RCC 7860 (cell line): ENCODE results near the gene ZNHIT3.

Source experiments
- DNase-seq: peaks from one replicate; pipeline ENCODE4 v3.0.0-alpha.2; 2015; ENCODE audit warnings: low spot score
- FAIRE-seq: peaks from 2 replicates; lab custom pipeline; 2012; peaks lifted over from hg19 to GRCh38; lab: Jason Lieb, UNC

The ZNHIT3 gene

DNA sequence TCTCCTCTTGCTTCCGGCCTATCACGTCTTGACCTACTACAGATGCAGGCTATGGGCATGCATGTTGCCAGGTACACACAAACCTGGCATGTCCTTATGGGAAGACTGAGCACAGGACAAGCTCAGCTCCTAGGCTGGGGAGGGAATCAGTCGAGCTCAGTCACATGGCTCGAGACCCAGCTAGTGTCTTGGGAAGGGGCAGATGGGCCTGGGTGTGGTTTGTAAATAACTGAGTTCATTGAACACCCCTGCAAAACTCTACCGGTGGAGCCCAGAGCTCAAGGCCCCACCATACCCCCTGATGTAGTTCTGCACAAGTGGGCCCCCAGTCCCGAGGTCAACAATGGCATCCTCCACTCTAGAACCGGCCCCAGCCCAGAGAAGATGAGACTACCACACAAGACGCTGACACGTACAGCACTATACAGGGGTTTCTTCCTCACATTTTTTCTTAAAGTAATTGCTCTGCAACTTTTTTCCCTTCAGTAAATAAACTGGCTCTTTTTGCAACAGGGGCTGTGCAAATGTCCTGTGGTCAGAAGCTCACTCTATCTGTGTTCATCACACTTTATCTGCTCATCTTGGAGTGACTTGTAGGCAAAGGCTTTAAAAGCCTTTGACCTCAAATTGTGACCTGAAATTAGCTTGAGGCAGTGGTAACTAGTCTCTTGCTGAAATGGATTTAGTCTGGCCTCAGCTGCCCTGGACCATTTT is 22.9 kb downstream of the ZNHIT3 start:
- no peak for FAIRE-seq
- DNase-seq = no peak

DNA sequence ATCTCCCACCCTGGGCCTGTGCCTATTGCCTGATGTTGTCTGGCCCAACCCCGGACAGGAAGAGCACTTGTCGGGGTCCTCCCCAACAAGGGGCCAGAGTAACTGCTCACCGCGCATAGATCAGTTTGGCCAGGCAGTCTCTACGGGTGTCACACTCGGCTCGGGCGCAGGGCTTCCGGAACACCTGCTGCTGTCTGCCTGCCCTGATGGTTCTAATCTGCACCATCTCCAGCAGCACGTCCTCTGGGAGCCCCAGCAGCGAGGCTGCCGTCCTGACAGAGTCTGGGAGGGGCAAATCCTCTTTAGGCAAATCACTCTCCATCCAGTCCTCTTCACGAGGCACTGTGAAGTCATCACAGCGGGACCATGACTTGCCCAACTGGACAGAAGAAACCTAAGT is 24.2 kb downstream of the ZNHIT3 start:
- FAIRE-seq (no peak), DNase-seq (no peak)

DNA sequence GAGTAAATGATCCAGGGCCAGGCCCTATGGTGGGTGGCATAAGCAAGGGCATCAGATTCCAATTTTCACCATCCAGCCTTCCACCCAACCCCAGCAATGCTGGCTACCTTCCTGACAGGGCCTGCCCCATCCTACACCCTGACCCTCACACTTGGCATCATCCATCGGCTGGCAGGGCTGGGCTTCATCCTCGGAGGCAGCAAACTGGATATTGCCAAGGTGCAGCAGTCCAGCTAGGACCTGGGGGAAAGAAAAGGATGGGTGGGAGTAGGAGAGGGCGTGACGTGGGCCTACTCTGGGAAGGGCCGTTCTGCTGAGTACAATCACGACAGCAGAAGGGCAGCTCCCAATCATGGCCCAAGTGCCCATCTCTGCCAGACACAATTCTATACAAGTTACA is 24.7 kb downstream of the ZNHIT3 start:
- FAIRE-seq (no peak), DNase-seq (no peak)

DNA sequence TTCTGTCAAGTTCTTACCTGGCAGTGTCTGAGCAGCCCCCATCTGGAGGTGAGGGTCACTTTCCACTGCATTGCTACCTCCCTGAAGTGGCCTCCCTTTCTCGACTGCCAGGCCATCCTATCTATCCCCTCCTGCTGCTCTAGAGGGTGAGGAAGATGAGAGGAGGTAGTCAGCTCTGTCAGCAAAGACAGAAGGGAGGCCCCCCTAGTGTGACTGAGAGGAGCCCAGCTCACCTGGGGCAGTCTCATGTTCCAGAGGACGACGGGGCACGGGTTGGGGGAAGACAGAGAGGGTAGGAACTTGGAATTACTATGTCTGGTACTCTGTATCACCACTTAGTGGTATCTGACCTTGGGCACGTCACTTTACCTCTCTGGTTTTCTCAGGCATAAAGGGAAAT is 26.2 kb downstream of the ZNHIT3 start:
- FAIRE-seq (no peak), DNase-seq (no peak)

- no peak for DNase-seq
- FAIRE-seq = no peak
These were observed 28.4 kb downstream of the ZNHIT3 start for GRCh38 chr17:36514856-36515255.

- FAIRE-seq = no peak
- DNase-seq = no peak
These were observed 29.4 kb downstream of the ZNHIT3 start for GRCh38 chr17:36515837-36516236.

- FAIRE-seq (no peak), DNase-seq (no peak)
These were observed 36.6 kb downstream of the ZNHIT3 start for GRCh38 chr17:36523113-36523512.

- FAIRE-seq (no peak), DNase-seq (peak; percentile 14)
These were observed 38.0 kb downstream of the ZNHIT3 start for GRCh38 chr17:36524428-36524876.

DNA sequence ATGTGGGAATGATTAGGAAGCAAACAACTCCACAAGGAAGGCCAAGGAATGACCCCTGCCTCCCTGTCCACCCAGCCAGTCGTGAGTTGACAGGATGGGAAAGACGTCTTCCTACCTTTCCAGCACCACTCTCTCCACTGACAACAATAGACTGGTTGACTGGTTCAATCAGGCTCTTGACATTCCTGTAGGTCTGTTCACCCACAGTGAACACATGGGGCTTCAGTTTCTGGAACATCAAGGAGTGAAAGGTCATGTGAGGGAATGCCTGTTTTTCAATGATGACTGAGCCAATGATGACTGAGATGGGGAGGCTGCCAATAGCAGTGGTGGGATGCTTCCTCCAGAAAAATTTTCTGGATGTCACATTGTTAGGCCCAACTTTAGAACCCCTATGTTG is 38.6 kb downstream of the ZNHIT3 start:
- FAIRE-seq = no peak
- DNase-seq = no peak

- FAIRE-seq (no peak), DNase-seq (no peak)
These were observed 39.4 kb downstream of the ZNHIT3 start for GRCh38 chr17:36525888-36526287.

- FAIRE-seq (no peak), DNase-seq (no peak)
These were observed 41.3 kb downstream of the ZNHIT3 start for GRCh38 chr17:36527621-36528250.

DNA sequence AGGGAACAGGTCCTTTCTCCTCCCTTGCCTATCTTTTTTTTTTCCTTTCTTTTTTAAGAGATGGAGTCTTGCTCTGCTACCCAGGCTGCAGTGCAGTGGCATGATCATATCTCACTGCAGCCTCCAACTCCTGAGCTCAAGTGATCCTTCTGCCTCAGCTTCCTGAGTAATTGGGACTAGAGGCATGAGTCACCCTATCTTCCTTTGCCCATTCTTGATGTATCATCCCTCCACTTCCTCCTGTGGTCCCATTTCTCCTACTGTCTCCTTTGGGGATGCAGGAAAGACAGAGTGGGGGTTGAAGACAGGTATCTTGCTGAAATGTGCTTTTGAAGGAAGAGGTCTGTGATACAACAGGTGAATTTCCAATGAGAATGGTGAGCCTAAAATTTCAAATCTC is 42.6 kb downstream of the ZNHIT3 start:
- peak; percentile 71 for DNase-seq
- FAIRE-seq = no peak

DNA sequence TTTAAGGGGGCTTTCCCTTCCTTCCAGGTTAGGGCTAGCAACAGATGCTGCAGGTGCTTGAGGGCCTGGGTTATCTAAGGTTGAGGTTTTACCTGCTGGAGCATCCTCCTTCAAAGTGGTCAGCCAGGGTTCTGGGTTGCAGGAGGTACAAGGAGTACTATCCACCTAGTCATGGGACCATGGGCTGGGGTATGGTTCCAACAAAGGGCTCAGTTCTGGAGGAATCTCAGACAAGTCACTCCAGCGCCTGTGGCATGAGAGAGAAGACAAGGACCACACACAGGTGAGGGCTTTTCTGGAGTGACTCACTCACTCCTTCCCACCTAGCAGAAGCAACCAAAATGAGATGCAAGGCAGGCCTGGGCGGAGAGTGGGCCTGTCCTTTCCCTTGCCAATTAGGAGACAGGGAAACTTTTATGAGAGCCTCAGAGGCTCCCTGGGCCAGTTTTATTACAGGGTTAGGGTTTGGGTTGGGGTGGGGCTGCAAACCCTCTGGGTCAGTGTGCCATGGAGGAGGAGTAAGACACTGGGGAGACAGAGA is 46.0 kb downstream of the ZNHIT3 start:
- DNase-seq = no peak
- no peak for FAIRE-seq

DNA sequence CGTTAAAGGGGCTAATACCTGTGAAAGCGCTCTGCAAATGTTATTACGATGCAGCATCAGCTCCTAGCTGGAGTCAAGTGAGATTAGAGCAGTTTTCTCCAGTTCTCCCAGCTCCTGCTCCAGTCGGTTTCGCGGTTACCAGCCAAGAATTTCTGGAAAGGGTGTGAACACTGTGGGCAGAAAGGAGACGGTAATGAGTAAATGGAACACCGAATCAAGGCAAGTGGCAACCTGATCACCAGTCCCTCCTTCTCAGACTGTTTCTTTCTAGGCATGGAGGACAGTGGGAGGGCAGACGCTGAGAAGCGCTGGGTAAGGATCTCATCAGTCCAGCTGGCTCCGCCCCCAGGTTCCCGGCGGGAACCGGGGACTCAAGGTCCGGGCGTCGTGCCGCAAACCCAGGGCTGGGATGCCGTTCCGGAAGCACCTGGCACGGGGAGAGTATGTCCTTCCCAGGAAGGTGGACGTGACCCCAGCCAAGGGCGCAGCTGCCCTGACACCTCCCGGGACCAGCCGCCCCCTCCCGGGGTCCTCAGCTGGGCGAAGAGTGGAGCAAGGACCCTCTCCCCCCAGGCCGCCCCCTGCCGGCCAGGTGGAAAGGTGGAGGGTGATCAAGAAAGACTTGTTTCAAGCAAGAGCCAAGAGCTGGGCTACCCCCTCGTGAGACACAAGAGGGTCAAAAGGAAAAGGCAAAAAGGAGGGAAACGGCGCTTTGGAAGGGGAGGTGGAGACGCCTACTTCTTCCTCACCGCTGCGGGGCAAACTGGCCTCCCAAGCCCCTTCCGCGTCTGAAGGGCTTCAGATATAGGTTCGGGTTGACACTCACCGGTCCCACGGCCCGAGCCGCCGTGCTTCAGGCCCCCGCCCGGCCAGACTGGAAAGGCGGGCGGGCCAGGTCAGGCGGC is 47.7 kb downstream of the ZNHIT3 start:
- DNase-seq (peak; percentile 31), FAIRE-seq (no peak)

DNA sequence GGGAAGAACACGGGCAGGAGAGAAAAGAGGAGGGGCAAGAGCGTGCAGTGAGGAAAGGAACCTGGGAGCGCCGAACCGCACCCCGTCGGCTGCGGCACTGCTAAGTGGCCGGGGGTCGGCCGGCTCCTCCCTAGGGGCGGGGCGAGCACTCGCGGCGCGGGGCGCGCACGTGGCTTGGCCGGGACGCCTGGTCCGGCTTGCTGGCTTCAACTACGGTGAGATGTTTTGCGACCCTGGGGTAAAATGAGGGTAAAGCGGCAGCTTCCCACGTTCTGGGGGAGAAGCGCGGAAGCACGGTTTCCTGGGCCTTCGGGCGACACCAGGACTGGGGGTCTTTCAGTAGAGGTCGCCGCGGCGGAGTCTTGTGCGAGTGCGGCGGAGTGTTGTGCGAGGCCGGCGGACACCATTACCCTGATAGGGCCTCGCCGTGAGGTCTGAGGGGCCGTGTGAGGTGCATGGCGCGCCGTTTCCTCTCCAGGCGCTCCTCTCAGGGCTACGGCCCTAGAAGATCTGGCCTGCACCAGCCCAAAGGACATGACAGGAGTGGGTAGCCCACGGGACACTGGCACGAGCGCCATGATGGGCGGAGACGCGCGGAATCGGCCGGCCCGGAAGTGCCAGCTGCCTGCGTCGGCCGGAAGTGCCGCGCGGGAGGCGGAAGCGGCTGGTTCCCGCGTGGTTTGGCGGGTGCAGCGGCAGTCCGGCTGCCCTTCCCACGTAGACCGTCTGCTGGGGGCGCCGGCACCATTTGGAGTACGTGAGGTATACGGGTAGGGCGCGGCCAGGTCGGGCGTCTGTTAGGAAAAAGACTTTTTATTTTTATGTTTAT is 48.6 kb downstream of the ZNHIT3 start, which contains the start of the genes MYO19 and PIGW:
Gene MYO19, minus strand, starts transcription at position 29 of the 829 bp plus-strand sequence. CDS start 2,330 bp downstream, outside the sequence.
Gene PIGW, plus strand, starts transcription at position 148 of the 829 bp plus-strand sequence. CDS start 2,115 bp downstream, outside the sequence.
- peak; percentile 84 for DNase-seq
- FAIRE-seq = no peak

DNA sequence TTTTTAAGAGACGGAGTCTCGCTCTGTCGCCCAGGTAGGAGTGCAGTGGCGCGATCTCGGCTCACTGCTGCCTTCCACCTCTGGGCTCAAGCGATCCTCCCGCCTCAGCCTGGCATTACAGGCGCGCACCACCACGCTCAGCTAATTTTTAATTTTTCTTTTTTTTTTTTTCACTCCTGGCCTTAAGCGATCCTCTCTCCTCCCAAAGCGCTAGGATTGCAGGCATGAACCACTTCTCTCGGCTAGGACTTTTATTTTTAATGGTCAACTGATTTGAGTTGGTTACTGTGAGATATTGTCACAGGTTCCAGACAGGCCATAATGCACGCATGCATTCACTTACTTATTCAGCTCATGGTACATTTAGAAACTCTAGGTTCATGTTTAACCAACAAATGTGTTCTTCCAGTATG is 49.2 kb downstream of the ZNHIT3 start:
- DNase-seq (no peak), FAIRE-seq (no peak)

- FAIRE-seq = no peak
- DNase-seq = no peak
These were observed 54.2 kb downstream of the ZNHIT3 start for GRCh38 chr17:36540696-36541095.

GRCh38 chr17:36542755-36543154 is 56.3 kb downstream of the ZNHIT3 start:
- no peak for FAIRE-seq
- no peak for DNase-seq

GRCh38 chr17:36544044-36544306 is 57.5 kb downstream of the ZNHIT3 start:
- peak; percentile 42 for DNase-seq
- FAIRE-seq = no peak

DNA sequence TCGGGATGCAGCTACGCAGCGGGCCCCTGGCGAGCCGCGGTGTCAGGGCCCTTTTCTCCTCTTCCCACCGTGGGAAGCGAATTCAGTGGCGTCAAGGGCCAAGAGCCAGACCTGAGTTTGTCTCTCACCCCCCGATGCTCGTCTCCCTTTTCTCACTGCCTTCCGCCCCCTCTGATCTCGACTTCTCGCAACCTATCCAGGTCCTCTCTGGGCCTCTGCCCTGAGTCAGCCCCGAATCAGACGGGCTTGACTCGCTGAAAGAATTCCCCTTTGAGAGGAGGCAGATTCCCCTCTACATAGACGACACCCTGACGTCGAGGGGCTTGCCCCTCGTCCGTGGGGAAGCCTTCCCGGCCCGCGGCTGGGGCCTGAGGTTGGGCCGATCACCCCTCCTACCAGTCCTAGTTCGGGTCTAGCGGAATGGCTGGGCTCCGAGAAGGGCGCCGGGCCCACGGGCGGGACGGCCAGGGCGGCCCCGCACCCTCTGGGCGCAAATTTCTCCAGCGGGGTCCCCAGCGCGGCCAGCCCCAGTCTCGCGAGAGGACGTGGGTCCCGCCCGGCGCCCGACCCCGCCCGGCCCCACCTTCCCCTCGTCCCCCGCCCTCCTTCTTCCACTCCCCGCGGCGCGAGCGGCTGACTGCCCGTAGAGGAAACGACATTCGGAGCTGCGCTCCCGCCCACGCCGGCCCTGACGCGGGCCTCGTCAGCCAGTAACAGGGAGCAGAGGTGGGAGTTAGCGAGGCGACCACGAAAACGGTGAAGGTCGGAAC is 58.0 kb downstream of the ZNHIT3 start, which contains the start of gene GGNBP2:
Gene GGNBP2, plus strand, starts transcription at position 613 of the 770 bp plus-strand sequence. CDS start 806 bp downstream, outside the sequence.
- FAIRE-seq (no peak), DNase-seq (peak; percentile 83)
